Upper lobe of left lung (tissue), 6 donors: ENCODE results near the gene IL3RA. TPM values are rescaled to one million over a fixed set of nuclear protein-coding genes. Genes with fewer than 3 reads are reported as not detected.

Source experiments
- ATAC-seq, 2 donors: fragments of 200-7000 bp; cut with Tn5 transposase; one replicate each; pipeline ENCODE4 v1.9.1; 2022; ENCODE audit warnings: mild to moderate bottlenecking in 2 of 2, moderate library complexity in 2 of 2; ENCODE audit not compliant: low FRiP score in 2 of 2
- DNase-seq, 2 donors: peaks; one replicate each; pipeline ENCODE4 v3.0.0-alpha.2; 2019 to 2020
- H3K27ac ChIP-seq, 4 donors: fragments of 200-600 bp; sonication (generic); one replicate each; pipeline ENCODE4 v1.5.1; 2016 to 2019
- H3K27me3 ChIP-seq, 4 donors: fragments of 200-600 bp; sonication (generic); one replicate each; pipeline ENCODE4 v1.5.1; 2017 to 2019
- H3K36me3 ChIP-seq, 4 donors: fragments of 200-600 bp; sonication (generic); one replicate each; pipeline ENCODE4 v1.5.1; 2016 to 2019
- H3K4me1 ChIP-seq, 4 donors: fragments of 200-600 bp; sonication (generic); one replicate each; pipeline ENCODE4 v1.5.1; 2018 to 2019
- H3K4me3 ChIP-seq, 4 donors: fragments of 200-600 bp; sonication (generic); one replicate each; pipeline ENCODE4 v1.5.1; 2017 to 2019; ENCODE audit warnings: mild to moderate bottlenecking in 2 of 4, moderate library complexity in 1 of 4
- H3K9me3 ChIP-seq, 4 donors: fragments of 200-600 bp; sonication (generic); one replicate each; pipeline ENCODE4 v1.5.1; 2018 to 2019
- CTCF ChIP-seq, 6 experiments: fragments of 450-650 bp in 4 of 6; fragments of 200-600 bp in 2 of 6; sonication (generic) in 2 of 6; IDR thresholded peaks; one replicate each; pipeline ENCODE4 v1.5.1; 2016 to 2019; ENCODE audit warnings: antibody characterized with exemption in 6 of 6
- EP300 ChIP-seq, 4 donors: sonication (generic); formaldehyde crosslinking; IDR thresholded peaks; one replicate each; pipeline ENCODE4 v1.5.1; 2017; ENCODE audit warnings: antibody characterized with exemption in 4 of 4, control low read depth in 2 of 4
- POLR2A ChIP-seq, 4 donors: fragments of 450-650 bp; IDR thresholded peaks; one replicate each; pipeline ENCODE4 v1.5.1; 2016 to 2017; ENCODE audit warnings: antibody characterized with exemption in 4 of 4, mild to moderate bottlenecking in 2 of 4
- POLR2AphosphoS5 ChIP-seq, 2 donors: sonication (generic); formaldehyde crosslinking; IDR thresholded peaks; one replicate each; pipeline ENCODE4 v1.5.1; 2017; ENCODE audit warnings: antibody characterized with exemption in 2 of 2
- WGBS, 2 donors: methylation state at CpG; one replicate each; pipeline ENCODE4 v1.1.5; 2017 to 2018; 5-methylcytosine and 5-hydroxymethylcytosine counted together
- total RNA-seq, 6 donors: library from RNA; depleted of rRNA in 4 of 6; stranded (reverse); fragments of >200 nt in 4 of 6; gene quantifications; one replicate each; pipeline versions ENCODE4 v1.1.0 to v1.2.1, GENCODE V29; 2016 to 2021
- donor health status: DM: no; HTN: no; CAD: no; lungs with moderate emphysema.
- donor health status: DM: no; HTN: yes; CAD: no; lungs with severe emphysema.

IL3RA gene
- total RNA-seq, 6 donors from 2014 or later: 8.8 to 62.3 (median 31.9) TPM

- no peak overlapping the region for H3K27ac ChIP-seq
- H3K27me3 ChIP-seq: no peaks in the 10 kb centered on the region
- DNase-seq (no peak), ATAC-seq (no peak)
- WGBS, 2 donors: 93 to 96% methylated on average over 10 of the region's 10 CpGs
- TF ChIP-seq CTCF (IDR thresholded peaks at IDR 0.05) (no peak), POLR2A (IDR thresholded peaks at IDR 0.05) (no peak), EP300 (IDR thresholded peaks at IDR 0.05) (no peak), POLR2AphosphoS5 (IDR thresholded peaks at IDR 0.05) (no peak)
- H3K9me3 ChIP-seq: no peaks in the 10 kb centered on the region
- peak overlapping the region in 1 of 4 donors; percentile 94 for H3K4me3 ChIP-seq
- H3K4me1 ChIP-seq: peaks cover 27 to 47% (median 35%) of the 10 kb centered on the region in 4 donors
- H3K36me3 ChIP-seq: peaks cover 45 to 62% (median 60%) of the 10 kb centered on the region in 4 donors
Observed at GRCh38 chrX:1389993-1390285, 53.4 kb downstream of the IL3RA start.

GRCh38 chrX:1390621-1391369 is 54.2 kb downstream of the IL3RA start:
- peaks cover 39 to 53% (median 51%) of the 10 kb centered on the region in 4 donors for H3K36me3 ChIP-seq
- TF ChIP-seq POLR2AphosphoS5 (IDR thresholded peaks at IDR 0.05): no peak
- TF ChIP-seq CTCF (IDR thresholded peaks at IDR 0.05): no peak
- no peak for TF ChIP-seq EP300 (IDR thresholded peaks at IDR 0.05)
- TF ChIP-seq POLR2A (IDR thresholded peaks at IDR 0.05): no peak
- H3K4me3 ChIP-seq: peak overlapping the region; percentile 91 to 100 (median 97)
- H3K4me1 ChIP-seq: peaks cover 27 to 47% (median 35%) of the 10 kb centered on the region in 4 donors
- DNase-seq: peak in 1 of 2 donors; percentile 20
- WGBS, 2 donors: 51 to 55% methylated on average over 30 of the region's 30 CpGs
- H3K9me3 ChIP-seq: no peaks in the 10 kb centered on the region
- no peaks in the 10 kb centered on the region for H3K27me3 ChIP-seq
- peak overlapping the region; percentile 93 to 99 (median 98) for H3K27ac ChIP-seq
- no peak for ATAC-seq

GRCh38 chrX:1391370-1391706 is 54.8 kb downstream of the IL3RA start:
- peaks cover 33 to 48% (median 46%) of the 10 kb centered on the region in 4 donors for H3K36me3 ChIP-seq
- peaks cover 27 to 47% (median 35%) of the 10 kb centered on the region in 4 donors for H3K4me1 ChIP-seq
- H3K9me3 ChIP-seq: no peaks in the 10 kb centered on the region
- TF ChIP-seq POLR2AphosphoS5 (IDR thresholded peaks at IDR 0.05): no peak
- no peak for TF ChIP-seq EP300 (IDR thresholded peaks at IDR 0.05)
- no peak for TF ChIP-seq CTCF (IDR thresholded peaks at IDR 0.05)
- no peak for TF ChIP-seq POLR2A (IDR thresholded peaks at IDR 0.05)
- peak overlapping the region; percentile 91 to 100 (median 97) for H3K4me3 ChIP-seq
- 0% methylated on average over 9 to 17 of the region's 19 CpGs for WGBS, 2 donors
- DNase-seq: no peak
- peak overlapping the region; percentile 93 to 99 (median 98) for H3K27ac ChIP-seq
- ATAC-seq: peak in 1 of 2 donors; percentile 57
- H3K27me3 ChIP-seq: no peaks in the 10 kb centered on the region

GRCh38 chrX:1391707-1392375 is 55.3 kb downstream of the IL3RA start, which contains the start of gene SLC25A6:
SLC25A6 (minus strand) TSS chrX:1392113; CDS start chrX:1392009, 104 bp downstream.
- Histone ChIP-seq H3K9me3 (no peaks in the 10 kb centered on the region), H3K36me3 (peaks cover 28 to 45% (median 41%) of the 10 kb centered on the region in 4 donors), H3K27me3 (no peaks in the 10 kb centered on the region), H3K4me3 (peak within 1 kb of the TSS; percentile 91 to 100 (median 97)), H3K27ac (peak within 1 kb of the TSS; percentile 93 to 99 (median 98)), H3K4me1 (peaks cover 27 to 47% (median 35%) of the 10 kb centered on the region in 4 donors)
- peak in 3 of 4 donors; percentile 67 to 97 (median 96) for TF ChIP-seq POLR2A (IDR thresholded peaks at IDR 0.05)
- TF ChIP-seq CTCF (IDR thresholded peaks at IDR 0.05): peak in 5 of 6 experiments; percentile 15 to 79 (median 57)
- TF ChIP-seq EP300 (IDR thresholded peaks at IDR 0.05): peak in 2 of 4 donors; percentile 33 to 63
- TF ChIP-seq POLR2AphosphoS5 (IDR thresholded peaks at IDR 0.05): peak; percentile 71 to 91
- ATAC-seq (peak; percentile 96 to 99), DNase-seq (peak; percentile 98 to 100)
- 0 to 1% methylated on average over 22 to 48 of the region's 90 CpGs for WGBS, 2 donors
